GM23338 (cell line): ENCODE measurements around the gene RPLP2. TPM values are rescaled to one million over a fixed set of nuclear protein-coding genes. Genes with fewer than 3 reads are reported as not detected.

Source experiments
- ATAC-seq: fragments of 200-7000 bp; cut with Tn5 transposase; 3 replicates; pipeline ENCODE4 v1.9.1; 2020
- DNase-seq: peaks from one replicate; pipeline ENCODE4 v3.0.0-alpha.2; 2015; ENCODE audit warnings: low spot score
- H2AFZ ChIP-seq: fragments of 200-600 bp; sonication (generic); 2 replicates; pipeline ENCODE4 v1.8.0; 2016; ENCODE audit warnings: antibody characterized with exemption, mild to moderate bottlenecking, moderate library complexity
- H3F3A ChIP-seq: fragments of 200-600 bp; sonication (generic); replicated peaks from 2 replicates; pipeline ENCODE4 v1.8.0; 2017; ENCODE audit warnings: antibody characterized with exemption, mixed run types, low read depth
- H3K27ac ChIP-seq: fragments of 200-600 bp; sonication (generic); 2 replicates; pipeline ENCODE4 v1.6.1; 2016; ENCODE audit warnings: low read depth
- H3K27me3 ChIP-seq: fragments of 200-600 bp; sonication (generic); 2 replicates; pipeline ENCODE4 v1.8.0; 2016; ENCODE audit warnings: mild to moderate bottlenecking, mixed run types, moderate library complexity; ENCODE audit not compliant: insufficient read depth
- H3K36me3 ChIP-seq: fragments of 200-600 bp; sonication (generic); 2 replicates; pipeline ENCODE4 v1.8.0; 2016; ENCODE audit warnings: mild to moderate bottlenecking; ENCODE audit not compliant: insufficient read depth
- H3K4me1 ChIP-seq: fragments of 200-600 bp; sonication (generic); 2 replicates; pipeline ENCODE4 v1.8.0; 2016; ENCODE audit warnings: mild to moderate bottlenecking, moderate library complexity; ENCODE audit not compliant: insufficient read depth
- H3K4me2 ChIP-seq: fragments of 200-600 bp; sonication (generic); 2 replicates; pipeline ENCODE4 v1.7.1; 2017; ENCODE audit warnings: mixed run types
- H3K4me3 ChIP-seq: fragments of 200-600 bp; sonication (generic); 2 replicates; pipeline ENCODE4 v1.6.1; 2016; ENCODE audit warnings: mixed run types
- H3K79me2 ChIP-seq: fragments of 200-600 bp; sonication (generic); replicated peaks from 2 replicates; pipeline ENCODE4 v1.8.0; 2017; ENCODE audit warnings: mild to moderate bottlenecking; ENCODE audit not compliant: insufficient read depth
- H3K9me2 ChIP-seq: fragments of 200-600 bp; sonication (generic); 2 replicates; pipeline ENCODE4 v1.8.0; 2017; ENCODE audit not compliant: insufficient read depth
- H4K20me1 ChIP-seq: fragments of 200-600 bp; sonication (generic); replicated peaks from 2 replicates; pipeline ENCODE4 v1.8.0; 2017; ENCODE audit warnings: mild to moderate bottlenecking; ENCODE audit not compliant: insufficient read depth
- H3K27ac Mint-ChIP-seq: 2 replicates; pipeline ENCODE4 v1.8.0; 2020; ENCODE audit warnings: inconsistent platforms, mild to moderate bottlenecking, moderate library complexity, mixed read lengths
- H3K27me3 Mint-ChIP-seq: 3 replicates; pipeline ENCODE4 v1.8.0; 2022; ENCODE audit warnings: low read depth, mild to moderate bottlenecking, moderate library complexity, mixed read lengths, inconsistent platforms; ENCODE audit not compliant: insufficient read depth, poor library complexity
- H3K36me3 Mint-ChIP-seq: 3 replicates; pipeline ENCODE4 v1.8.0; 2021; ENCODE audit warnings: low read depth, mild to moderate bottlenecking, inconsistent platforms, moderate library complexity, mixed read lengths
- H3K4me1 Mint-ChIP-seq: 3 replicates; pipeline ENCODE4 v1.8.0; 2020; ENCODE audit warnings: mild to moderate bottlenecking, inconsistent platforms, mixed read lengths
- H3K4me3 Mint-ChIP-seq: 3 replicates; pipeline ENCODE4 v1.8.0; 2021; ENCODE audit warnings: moderate library complexity, mild to moderate bottlenecking, inconsistent platforms, mixed read lengths
- H3K9me3 Mint-ChIP-seq: 3 replicates; pipeline ENCODE4 v1.8.0; 2020; ENCODE audit warnings: moderate library complexity, mild to moderate bottlenecking, inconsistent platforms, mixed read lengths
- CREB1 ChIP-seq: fragments of 250-450 bp; sonication (Bioruptor Pico); IDR thresholded peaks from 2 replicates; pipeline ENCODE4 v1.5.0; 2020; ENCODE audit warnings: low read depth, mild to moderate bottlenecking, moderate library complexity
- CTCF ChIP-seq, 2 experiments: fragments of 200-600 bp in 1 of 2; sonication (generic) in 1 of 2; conservative IDR thresholded peaks; 2 replicates each; pipeline versions ENCODE4 v1.5.1 to v1.6.1; 2016 to 2017; ENCODE audit warnings: antibody characterized with exemption in 2 of 2, low read depth in 2 of 2, mild to moderate bottlenecking in 2 of 2, moderate library complexity in 1 of 2
- EZH2 ChIP-seq: fragments of 200-600 bp; sonication (generic); IDR thresholded peaks from one replicate; pipeline ENCODE4 v1.8.0; 2017; ENCODE audit warnings: antibody characterized with exemption, mild to moderate bottlenecking, low read depth; ENCODE audit not compliant: unreplicated experiment
- EZH2phosphoT487 ChIP-seq: fragments of 200-600 bp; sonication (generic); IDR thresholded peaks from one replicate; pipeline ENCODE4 v1.8.1; 2018; ENCODE audit warnings: antibody characterized with exemption; ENCODE audit not compliant: unreplicated experiment
- JUNB ChIP-seq: IDR thresholded peaks from one replicate; pipeline ENCODE4 v1.6.1; 2016; ENCODE audit warnings: antibody characterized with exemption; ENCODE audit not compliant: unreplicated experiment
- NANOG ChIP-seq: IDR thresholded peaks from 2 replicates; pipeline ENCODE4 v1.6.1; 2016; ENCODE audit warnings: antibody characterized with exemption, borderline replicate concordance
- POLR2AphosphoS5 ChIP-seq: IDR thresholded peaks from 2 replicates; pipeline ENCODE4 v1.6.1; 2016; ENCODE audit warnings: antibody characterized with exemption, low read depth
- REST ChIP-seq: IDR thresholded peaks from one replicate; pipeline ENCODE4 v1.6.1; 2018; ENCODE audit warnings: antibody characterized with exemption; ENCODE audit not compliant: unreplicated experiment
- STAT1 ChIP-seq: IDR thresholded peaks from one replicate; pipeline ENCODE4 v1.6.1; 2016; ENCODE audit warnings: antibody characterized with exemption; ENCODE audit not compliant: unreplicated experiment
- ZNF114 ChIP-seq: fragments of 250-450 bp; sonication (Bioruptor Pico); IDR thresholded peaks from 2 replicates; pipeline ENCODE4 v1.5.0; 2020; ENCODE audit warnings: mild to moderate bottlenecking, moderate library complexity
- ZNF331 ChIP-seq: fragments of 250-450 bp; sonication (Bioruptor Pico); IDR thresholded peaks from 2 replicates; pipeline ENCODE4 v1.5.0; 2020; ENCODE audit warnings: low read depth, mild to moderate bottlenecking, moderate library complexity
- polyA plus RNA-seq: library from polyadenylated mRNA; unstranded; fragments of >200 nt; fragmentation: Nextera tagmentation; extraction: Ambion mirVana; gene quantifications from 2 replicates; pipeline ENCODE4 v1.2.1, GENCODE V29; 2016
- total RNA-seq: library from RNA; depleted of rRNA; stranded (reverse); fragments of >200 nt; shearing (Covaris generic); gene quantifications from 2 replicates; pipeline ENCODE4 v1.2.3, GENCODE V29; 2014
- TF ChIP-seq, protein P1 (sequence below): fragments of 250-450 bp; sonication (Bioruptor Pico); IDR thresholded peaks from 2 replicates; pipeline ENCODE4 v1.5.0; 2020; ENCODE audit warnings: mild to moderate bottlenecking, moderate library complexity
- TF ChIP-seq, protein P2 (sequence below): IDR thresholded peaks from 2 replicates; pipeline ENCODE4 v1.6.1; 2016; ENCODE audit warnings: antibody characterized with exemption

Gene RPLP2
- total and polyA plus RNA-seq, 2 experiments from 2014 or later, result 518 to 1,782 TPM

GRCh38 chr11:766936-767210 is 42.9 kb upstream of the RPLP2 start:
- no peaks in the 10 kb centered on the region for H3K27me3 ChIP-seq
- H3K27ac Mint-ChIP-seq, result no peak overlapping the region
- peaks cover 6% of the 10 kb centered on the region; the same call in 1 of the 2 replicates for H4K20me1 ChIP-seq
- no peak overlapping the region for H3K27ac ChIP-seq
- peaks cover 22% of the 10 kb centered on the region for H3K36me3 ChIP-seq
- H3K27me3 Mint-ChIP-seq, result peaks cover 30% of the 10 kb centered on the region
- H3K4me1 Mint-ChIP-seq, result peaks cover 10% of the 10 kb centered on the region
- no peak overlapping the region for H3K4me3 Mint-ChIP-seq
- ATAC-seq (no peak), DNase-seq (no peak)
- peaks cover 78% of the 10 kb centered on the region for H3K36me3 Mint-ChIP-seq
- H3K9me2 ChIP-seq, result no peaks in the 10 kb centered on the region
- H3K4me3 ChIP-seq, result no peak overlapping the region
- no peak overlapping the region for H3K4me2 ChIP-seq
- no peak overlapping the region for H2AFZ ChIP-seq
- no peaks in the 10 kb centered on the region for H3K79me2 ChIP-seq
- H3K4me1 ChIP-seq, result peaks cover 8% of the 10 kb centered on the region
- peaks cover 50% of the 10 kb centered on the region for H3F3A ChIP-seq
- TF ChIP-seq JUNB (no peak), ZNF331 (CRISPR knock-in tag) (no peak), EZH2 (no peak), POLR2AphosphoS5 (no peak), NANOG (no peak), STAT1 (no peak), EZH2phosphoT487 (no peak), REST (no peak), ZNF114 (CRISPR knock-in tag) (no peak), CTCF (conservative IDR thresholded peaks at IDR 0.05; ENCODE audit: low read depth in 2 of 2) (no peak), CREB1 (CRISPR knock-in tag) (no peak)
- TF ChIP-seq, protein P1, sequence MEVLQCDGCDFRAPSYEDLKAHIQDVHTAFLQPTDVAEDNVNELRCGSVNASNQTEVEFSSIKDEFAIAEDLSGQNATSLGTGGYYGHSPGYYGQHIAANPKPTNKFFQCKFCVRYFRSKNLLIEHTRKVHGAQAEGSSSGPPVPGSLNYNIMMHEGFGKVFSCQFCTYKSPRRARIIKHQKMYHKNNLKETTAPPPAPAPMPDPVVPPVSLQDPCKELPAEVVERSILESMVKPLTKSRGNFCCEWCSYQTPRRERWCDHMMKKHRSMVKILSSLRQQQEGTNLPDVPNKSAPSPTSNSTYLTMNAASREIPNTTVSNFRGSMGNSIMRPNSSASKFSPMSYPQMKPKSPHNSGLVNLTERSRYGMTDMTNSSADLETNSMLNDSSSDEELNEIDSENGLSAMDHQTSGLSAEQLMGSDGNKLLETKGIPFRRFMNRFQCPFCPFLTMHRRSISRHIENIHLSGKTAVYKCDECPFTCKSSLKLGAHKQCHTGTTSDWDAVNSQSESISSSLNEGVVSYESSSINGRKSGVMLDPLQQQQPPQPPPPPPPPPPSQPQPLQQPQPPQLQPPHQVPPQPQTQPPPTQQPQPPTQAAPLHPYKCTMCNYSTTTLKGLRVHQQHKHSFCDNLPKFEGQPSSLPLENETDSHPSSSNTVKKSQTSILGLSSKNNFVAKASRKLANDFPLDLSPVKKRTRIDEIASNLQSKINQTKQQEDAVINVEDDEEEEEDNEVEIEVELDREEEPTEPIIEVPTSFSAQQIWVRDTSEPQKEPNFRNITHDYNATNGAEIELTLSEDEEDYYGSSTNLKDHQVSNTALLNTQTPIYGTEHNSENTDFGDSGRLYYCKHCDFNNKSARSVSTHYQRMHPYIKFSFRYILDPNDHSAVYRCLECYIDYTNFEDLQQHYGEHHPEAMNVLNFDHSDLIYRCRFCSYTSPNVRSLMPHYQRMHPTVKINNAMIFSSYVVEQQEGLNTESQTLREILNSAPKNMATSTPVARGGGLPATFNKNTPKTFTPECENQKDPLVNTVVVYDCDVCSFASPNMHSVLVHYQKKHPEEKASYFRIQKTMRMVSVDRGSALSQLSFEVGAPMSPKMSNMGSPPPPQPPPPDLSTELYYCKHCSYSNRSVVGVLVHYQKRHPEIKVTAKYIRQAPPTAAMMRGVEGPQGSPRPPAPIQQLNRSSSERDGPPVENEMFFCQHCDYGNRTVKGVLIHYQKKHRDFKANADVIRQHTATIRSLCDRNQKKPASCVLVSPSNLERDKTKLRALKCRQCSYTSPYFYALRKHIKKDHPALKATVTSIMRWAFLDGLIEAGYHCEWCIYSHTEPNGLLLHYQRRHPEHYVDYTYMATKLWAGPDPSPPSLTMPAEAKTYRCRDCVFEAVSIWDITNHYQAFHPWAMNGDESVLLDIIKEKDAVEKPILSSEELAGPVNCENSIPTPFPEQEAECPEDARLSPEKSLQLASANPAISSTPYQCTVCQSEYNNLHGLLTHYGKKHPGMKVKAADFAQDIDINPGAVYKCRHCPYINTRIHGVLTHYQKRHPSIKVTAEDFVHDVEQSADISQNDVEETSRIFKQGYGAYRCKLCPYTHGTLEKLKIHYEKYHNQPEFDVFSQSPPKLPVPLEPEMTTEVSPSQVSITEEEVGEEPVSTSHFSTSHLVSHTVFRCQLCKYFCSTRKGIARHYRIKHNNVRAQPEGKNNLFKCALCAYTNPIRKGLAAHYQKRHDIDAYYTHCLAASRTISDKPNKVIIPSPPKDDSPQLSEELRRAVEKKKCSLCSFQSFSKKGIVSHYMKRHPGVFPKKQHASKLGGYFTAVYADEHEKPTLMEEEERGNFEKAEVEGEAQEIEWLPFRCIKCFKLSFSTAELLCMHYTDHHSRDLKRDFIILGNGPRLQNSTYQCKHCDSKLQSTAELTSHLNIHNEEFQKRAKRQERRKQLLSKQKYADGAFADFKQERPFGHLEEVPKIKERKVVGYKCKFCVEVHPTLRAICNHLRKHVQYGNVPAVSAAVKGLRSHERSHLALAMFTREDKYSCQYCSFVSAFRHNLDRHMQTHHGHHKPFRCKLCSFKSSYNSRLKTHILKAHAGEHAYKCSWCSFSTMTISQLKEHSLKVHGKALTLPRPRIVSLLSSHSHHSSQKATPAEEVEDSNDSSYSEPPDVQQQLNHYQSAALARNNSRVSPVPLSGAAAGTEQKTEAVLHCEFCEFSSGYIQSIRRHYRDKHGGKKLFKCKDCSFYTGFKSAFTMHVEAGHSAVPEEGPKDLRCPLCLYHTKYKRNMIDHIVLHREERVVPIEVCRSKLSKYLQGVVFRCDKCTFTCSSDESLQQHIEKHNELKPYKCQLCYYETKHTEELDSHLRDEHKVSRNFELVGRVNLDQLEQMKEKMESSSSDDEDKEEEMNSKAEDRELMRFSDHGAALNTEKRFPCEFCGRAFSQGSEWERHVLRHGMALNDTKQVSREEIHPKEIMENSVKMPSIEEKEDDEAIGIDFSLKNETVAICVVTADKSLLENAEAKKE, result no peak
- TF ChIP-seq, protein P2, sequence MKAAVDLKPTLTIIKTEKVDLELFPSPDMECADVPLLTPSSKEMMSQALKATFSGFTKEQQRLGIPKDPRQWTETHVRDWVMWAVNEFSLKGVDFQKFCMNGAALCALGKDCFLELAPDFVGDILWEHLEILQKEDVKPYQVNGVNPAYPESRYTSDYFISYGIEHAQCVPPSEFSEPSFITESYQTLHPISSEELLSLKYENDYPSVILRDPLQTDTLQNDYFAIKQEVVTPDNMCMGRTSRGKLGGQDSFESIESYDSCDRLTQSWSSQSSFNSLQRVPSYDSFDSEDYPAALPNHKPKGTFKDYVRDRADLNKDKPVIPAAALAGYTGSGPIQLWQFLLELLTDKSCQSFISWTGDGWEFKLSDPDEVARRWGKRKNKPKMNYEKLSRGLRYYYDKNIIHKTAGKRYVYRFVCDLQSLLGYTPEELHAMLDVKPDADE, result no peak
- no peaks in the 10 kb centered on the region for H3K9me3 Mint-ChIP-seq
